ENCODE data around the gene KAT14.

- TF ChIP-seq TAF1 (IDR thresholded peaks at IDR 0.05; ENCODE audit: low read depth, low read length) (peak; percentile 81), SPI1 (IDR thresholded peaks at IDR 0.05; ENCODE audit: low read depth, low read length) (no peak), POLR2A (IDR thresholded peaks at IDR 0.05; ENCODE audit: low read depth, low read length) (peak; percentile 76), POLR2AphosphoS5 (IDR thresholded peaks at IDR 0.05; ENCODE audit: low read depth, low read length) (peak; percentile 47; the same call in 1 of the 2 replicates), POU2F2 (IDR thresholded peaks at IDR 0.05; ENCODE audit: low read depth, low read length) (peak; percentile 56; the same call in 1 of the 2 replicates), PAX5 (IDR thresholded peaks at IDR 0.05; ENCODE audit: insufficient read depth, low read length, severe bottlenecking) (peak; percentile 36)
Measured at GRCh38 chr20:18137412-18138265, at the start of gene KAT14, which contains the start of gene PET117.
